Endothelial cell of umbilical vein (primary cell): Measurements from ENCODE around the gene GAS5. TPM values are rescaled to one million over a fixed set of nuclear protein-coding genes. Genes with fewer than 3 reads are reported as not detected.

Experiments
- BruUV-seq: library from RNA; stranded (reverse); fragments of 400-500 nt; replicated peaks from 2 replicates; lab custom pipeline; 2021; lab: Mats Ljungman, UMichigan
- CTCF ChIA-PET: fragments of 300-600, 350-600 bp; sonication (Branson Sonifier 250); formaldehyde crosslinking; loops from one replicate; lab custom pipeline; 2021; ENCODE audit warnings: antibody characterized with exemption, inconsistent platforms; lab: Charles Lee
- POLR2A ChIA-PET: fragments of 300-600, 350-600 bp; sonication (Branson Sonifier 250); formaldehyde crosslinking; loops from one replicate; lab custom pipeline; 2021; ENCODE audit warnings: antibody characterized with exemption, inconsistent platforms; lab: Charles Lee
- DNase-seq: peaks from one replicate; pipeline ENCODE4 v3.0.0-alpha.2; 2011; ENCODE audit warnings: low read depth, low spot score
- FAIRE-seq: peaks from 2 replicates; lab custom pipeline; 2011; peaks lifted over from hg19 to GRCh38; lab: Jason Lieb, UNC
- H2AFZ ChIP-seq: 2 replicates; pipeline ENCODE4 v1.6.0; 2012; ENCODE audit warnings: low read depth, low read length, control low read depth, inconsistent platforms
- H3K27ac ChIP-seq: 2 replicates; pipeline ENCODE4 v1.5.1; 2011; ENCODE audit warnings: low read depth, mild to moderate bottlenecking, control low read depth, low read length, moderate library complexity; ENCODE audit not compliant: insufficient read depth
- H3K27me3 ChIP-seq, 2 experiments: 2 replicates each; pipeline versions ENCODE4 v1.6.0 to v1.6.1; 2011; ENCODE audit warnings: low read length in 2 of 2, mixed read lengths in 1 of 2; ENCODE audit not compliant: control insufficient read depth in 2 of 2, insufficient read depth in 2 of 2
- H3K36me3 ChIP-seq, 2 experiments: 2 replicates in 1 of 2; 3 replicates in 1 of 2; pipeline ENCODE4 v1.5.1; 2011; ENCODE audit warnings: low read length in 2 of 2, mild to moderate bottlenecking in 1 of 2, moderate library complexity in 1 of 2; ENCODE audit not compliant: control insufficient read depth in 2 of 2, insufficient read depth in 2 of 2; ENCODE audit errors: extremely low read depth in 1 of 2
- H3K4me1 ChIP-seq: 3 replicates; pipeline ENCODE4 v1.5.1; 2011; ENCODE audit warnings: mild to moderate bottlenecking, low read length; ENCODE audit not compliant: control insufficient read depth, insufficient read depth; ENCODE audit errors: extremely low read depth
- H3K4me2 ChIP-seq: 2 replicates; pipeline ENCODE4 v1.6.1; 2011; ENCODE audit warnings: low read length, control low read depth, mixed read lengths; ENCODE audit not compliant: insufficient read depth
- H3K4me3 ChIP-seq, 3 experiments: fragments of 200-600 bp in 1 of 3; sonication (generic), shearing (Covaris generic) in 1 of 3; replicated peaks in 1 of 3; 2 replicates each; pipeline ENCODE4 v1.5.1; 2011 to 2016; ENCODE audit warnings: control low read depth in 3 of 3, low read length in 3 of 3, mild to moderate bottlenecking in 2 of 3, inconsistent platforms in 1 of 3, low read depth in 1 of 3, moderate library complexity in 1 of 3; ENCODE audit not compliant: insufficient read depth in 1 of 3
- H3K79me2 ChIP-seq: 2 replicates; pipeline ENCODE4 v1.6.0; 2012; ENCODE audit warnings: low read length, inconsistent platforms; ENCODE audit not compliant: control insufficient read depth, insufficient read depth
- H3K9ac ChIP-seq: replicated peaks from 2 replicates; pipeline ENCODE3; 2011; ENCODE audit warnings: low read length, control low read depth; ENCODE audit not compliant: insufficient read depth; ENCODE audit errors: extremely low read depth
- H3K9me1 ChIP-seq: replicated peaks from 3 replicates; pipeline ENCODE4 v1.6.0; 2011; ENCODE audit warnings: mild to moderate bottlenecking, low read length; ENCODE audit not compliant: control insufficient read depth, insufficient read depth; ENCODE audit errors: extremely low read depth
- H3K9me3 ChIP-seq: replicated peaks from 2 replicates; pipeline ENCODE4 v1.5.1; 2012; ENCODE audit warnings: low read length, inconsistent platforms; ENCODE audit not compliant: control insufficient read depth, insufficient read depth
- H4K20me1 ChIP-seq: replicated peaks from 2 replicates; pipeline ENCODE3; 2011; ENCODE audit warnings: mild to moderate bottlenecking, low read length; ENCODE audit not compliant: control insufficient read depth, insufficient read depth; ENCODE audit errors: extremely low read depth
- EZH2 ChIP-seq: IDR thresholded peaks from 2 replicates; pipeline ENCODE4 v1.6.1; 2012; ENCODE audit warnings: borderline replicate concordance, low read depth, mild to moderate bottlenecking, moderate library complexity, low read length, inconsistent platforms; ENCODE audit not compliant: severe bottlenecking
- FOS ChIP-seq: IDR thresholded peaks from 2 replicates; pipeline ENCODE4 v1.6.1; 2011; ENCODE audit warnings: mild to moderate bottlenecking, low read length, moderate library complexity, borderline replicate concordance; ENCODE audit not compliant: insufficient read depth
- GATA2 ChIP-seq: IDR thresholded peaks from 2 replicates; pipeline ENCODE4 v1.7.0; 2011; ENCODE audit warnings: low read depth, mild to moderate bottlenecking, moderate library complexity, mixed read lengths, low read length; ENCODE audit not compliant: insufficient read length, insufficient read depth
- JUN ChIP-seq: IDR thresholded peaks from 2 replicates; pipeline ENCODE4 v1.6.1; 2011; ENCODE audit warnings: borderline replicate concordance, low read depth; ENCODE audit not compliant: insufficient read length, insufficient read depth
- MYC ChIP-seq: IDR thresholded peaks from one replicate; pipeline ENCODE4 v1.6.1; 2011; ENCODE audit warnings: mild to moderate bottlenecking, low read depth, low read length
- POLR2A ChIP-seq: IDR thresholded peaks from 2 replicates; pipeline ENCODE4 v1.6.1; 2012; ENCODE audit warnings: low read depth, mild to moderate bottlenecking, control low read depth, low read length
- POLR2AphosphoS5 ChIP-seq: IDR thresholded peaks from 2 replicates; pipeline ENCODE4 v1.6.1; 2012; ENCODE audit warnings: low read depth, mild to moderate bottlenecking, control low read depth, low read length, moderate library complexity; ENCODE audit not compliant: insufficient read depth
- dilution Hi-C: fragments of 300-500 bp; cut with MboI; formaldehyde crosslinking; loops from one replicate; pipeline ENCODE4 v1.15.0; 2019; ENCODE audit warnings: low sequenced_read_pairs; ENCODE audit not compliant: extremely low pct_ligation_motif_present
- intact Hi-C: fragments of 100-400 bp; cut with micrococcal nuclease; formaldehyde crosslinking; loops from one replicate; pipeline ENCODE4 v1.10.0; 2022
- polyA plus RNA-seq, 4 experiments: library from polyadenylated mRNA; depleted of rRNA in 3 of 4; stranded (reverse) in 3 of 4; unstranded in 1 of 4; fragments of >200 nt; gene quantifications; 2 replicates each; pipeline versions ENCODE4 v1.2.1 to v1.2.3, GENCODE V29; 2011 to 2012; ENCODE audit warnings: missing spikeins in 1 of 4
- total RNA-seq: library from RNA; stranded (reverse); gene quantifications from 2 replicates; pipeline ENCODE4 v1.2.3, GENCODE V29; 2021
- TF ChIP-seq, protein P1 (sequence below): IDR thresholded peaks from 2 replicates; pipeline ENCODE4 v1.6.1; 2011; ENCODE audit not compliant: insufficient read depth, insufficient read length
- TF ChIP-seq, protein P2 (sequence below), 2 donors: IDR thresholded peaks; 1 replicate in 1 of 2; 2 replicates in 1 of 2; pipeline ENCODE4 v1.5.1; 2011; ENCODE audit warnings: low read length in 2 of 2, mild to moderate bottlenecking in 2 of 2, moderate library complexity in 2 of 2, control low read depth in 1 of 2, inconsistent platforms in 1 of 2, low read depth in 1 of 2; ENCODE audit not compliant: insufficient read depth in 1 of 2; ENCODE audit errors: extremely low read depth in 1 of 2

GAS5 gene
- total and polyA plus RNA-seq, 2 donors (not counting 3 experiments of a cell fraction or from before 2014, with no cell fraction given) = 343 to 492 TPM

DNA sequence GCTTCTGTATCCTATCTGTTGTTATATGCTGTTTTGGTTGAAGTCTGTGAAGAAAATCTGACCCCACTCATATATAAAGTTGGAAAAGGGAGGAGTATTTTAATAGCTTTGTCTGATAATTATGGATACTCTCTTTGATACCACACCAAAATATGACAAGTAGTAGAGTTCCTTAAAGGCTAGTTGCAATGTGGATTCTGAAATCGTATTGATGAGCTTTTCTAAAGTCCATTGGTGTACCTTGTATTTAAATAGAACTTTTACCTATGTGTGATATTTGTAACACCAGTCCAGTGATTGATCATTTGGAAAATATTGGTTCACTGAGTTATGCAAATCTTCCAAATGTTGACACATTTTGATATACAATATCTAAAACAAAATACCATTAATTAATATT lies 7.7 kb downstream of the GAS5 start:
- DNase-seq (no peak), FAIRE-seq (no peak)
- H3K79me2 ChIP-seq = peaks cover 10% of the 10 kb centered on the region
- H3K9ac ChIP-seq = no peak overlapping the region
- H3K27me3 ChIP-seq = no peaks in the 10 kb centered on the region
- peaks cover 17 to 32% of the 10 kb centered on the region in 2 experiments for H3K36me3 ChIP-seq
- H3K27ac ChIP-seq = no peak overlapping the region
- peaks cover 5% of the 10 kb centered on the region for H4K20me1 ChIP-seq
- no peak overlapping the region for H3K4me3 ChIP-seq
- no peaks in the 10 kb centered on the region for H3K9me1 ChIP-seq
- ChIA-PET POLR2A (interaction anchor here (0.6 to 2.2 kb wide), 2 partner anchors 10 kb away, joined by 7 to 10 read pairs; no protein-coding TSS in a partner anchor), CTCF (interaction anchor here (0.8 to 2.1 kb wide), 2 partner anchors 8 to 35 kb away, joined by 3 to 6 read pairs; partner anchors contain the start of genes CENPL and DARS2)
- TF ChIP-seq MYC (no peak), GATA2 (no peak), FOS (no peak), EZH2 (no peak), POLR2AphosphoS5 (no peak), POLR2A (no peak), JUN (no peak)
- TF ChIP-seq, protein P1, sequence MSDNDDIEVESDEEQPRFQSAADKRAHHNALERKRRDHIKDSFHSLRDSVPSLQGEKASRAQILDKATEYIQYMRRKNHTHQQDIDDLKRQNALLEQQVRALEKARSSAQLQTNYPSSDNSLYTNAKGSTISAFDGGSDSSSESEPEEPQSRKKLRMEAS = no peak
- TF ChIP-seq, protein P2, sequence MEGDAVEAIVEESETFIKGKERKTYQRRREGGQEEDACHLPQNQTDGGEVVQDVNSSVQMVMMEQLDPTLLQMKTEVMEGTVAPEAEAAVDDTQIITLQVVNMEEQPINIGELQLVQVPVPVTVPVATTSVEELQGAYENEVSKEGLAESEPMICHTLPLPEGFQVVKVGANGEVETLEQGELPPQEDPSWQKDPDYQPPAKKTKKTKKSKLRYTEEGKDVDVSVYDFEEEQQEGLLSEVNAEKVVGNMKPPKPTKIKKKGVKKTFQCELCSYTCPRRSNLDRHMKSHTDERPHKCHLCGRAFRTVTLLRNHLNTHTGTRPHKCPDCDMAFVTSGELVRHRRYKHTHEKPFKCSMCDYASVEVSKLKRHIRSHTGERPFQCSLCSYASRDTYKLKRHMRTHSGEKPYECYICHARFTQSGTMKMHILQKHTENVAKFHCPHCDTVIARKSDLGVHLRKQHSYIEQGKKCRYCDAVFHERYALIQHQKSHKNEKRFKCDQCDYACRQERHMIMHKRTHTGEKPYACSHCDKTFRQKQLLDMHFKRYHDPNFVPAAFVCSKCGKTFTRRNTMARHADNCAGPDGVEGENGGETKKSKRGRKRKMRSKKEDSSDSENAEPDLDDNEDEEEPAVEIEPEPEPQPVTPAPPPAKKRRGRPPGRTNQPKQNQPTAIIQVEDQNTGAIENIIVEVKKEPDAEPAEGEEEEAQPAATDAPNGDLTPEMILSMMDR (IDR thresholded peaks at IDR 0.05; ENCODE audit: extremely low read depth in 1 of 2, insufficient read depth in 1 of 2, low read depth in 1 of 2, low read length in 2 of 2) = no peak
- intact Hi-C loops (no loop called here), dilution Hi-C loops (no loop called here)
- peaks cover 11% of the 10 kb centered on the region for H3K4me1 ChIP-seq
- no TSS peak for BruUV-seq
- no peak overlapping the region for H3K4me2 ChIP-seq
- no peak overlapping the region for H2AFZ ChIP-seq
- H3K9me3 ChIP-seq = no peaks in the 10 kb centered on the region
